HepG2 (cell line): ENCODE data around the gene EVI5. TPM values are rescaled to one million over a fixed set of nuclear protein-coding genes. Genes with fewer than 3 reads are reported as not detected.
"Not testable (repeated sequence)": the region's sequence is repeated elsewhere in the genome, so short reads cannot be mapped to it uniquely, and the experiment has no call there.

ENCODE experiments used
- ATAC-seq: fragments of 200-7000 bp; cut with Tn5 transposase; 3 replicates; pipeline ENCODE4 v1.9.1; 2020; ENCODE audit warnings: mild to moderate bottlenecking, moderate library complexity
- BruUV-seq: library from RNA; stranded (reverse); fragments of 400-500 nt; replicated peaks from 2 replicates; lab custom pipeline; 2021; lab: Mats Ljungman, UMichigan
- CTCF ChIA-PET: fragments of 300-600 bp; formaldehyde crosslinking; extraction: SDS; loops from one replicate; lab custom pipeline; 2021; ENCODE audit warnings: low total read pairs, inconsistent platforms, low intra/inter-chr PET ratio; lab: Yijun Ruan, JAX
- POLR2A ChIA-PET: fragments of 350-600 bp; sonication (Branson Sonifier 250); formaldehyde crosslinking; loops from one replicate; lab custom pipeline; 2020; ENCODE audit warnings: antibody characterized with exemption, inconsistent platforms; lab: Yijun Ruan, JAX
- DNase-seq: peaks from one replicate; pipeline ENCODE4 v3.0.0-alpha.2; 2015; ENCODE audit warnings: low spot score
- FAIRE-seq: peaks from 3 replicates; lab custom pipeline; 2011; peaks lifted over from hg19 to GRCh38; lab: Jason Lieb, UNC
- H2AFZ ChIP-seq: one replicate; pipeline ENCODE4 v1.6.1; 2011; ENCODE audit warnings: low read length, inconsistent platforms
- H3K27ac ChIP-seq: fragments of 300-600 bp; 3 replicates; pipeline ENCODE4 v1.8.0; 2011; ENCODE audit warnings: mixed run types, mild to moderate bottlenecking, mixed read lengths, low read length, inconsistent platforms; ENCODE audit not compliant: insufficient read depth; ENCODE audit errors: extremely low read length
- H3K27me3 ChIP-seq, 2 experiments: fragments of 200-600 bp in 1 of 2; 2 replicates in 1 of 2; 3 replicates in 1 of 2; pipeline versions ENCODE4 v1.6.0 to v1.8.0; 2011; ENCODE audit warnings: low read length in 2 of 2, mild to moderate bottlenecking in 2 of 2, moderate library complexity in 2 of 2, inconsistent platforms in 1 of 2; ENCODE audit not compliant: insufficient read depth in 2 of 2, control insufficient read depth in 1 of 2
- H3K36me3 ChIP-seq, 2 experiments: fragments of 200-600 bp in 1 of 2; replicated peaks in 1 of 2; 2 replicates in 1 of 2; 3 replicates in 1 of 2; pipeline versions ENCODE4 v1.5.1 to v1.8.0; 2011; ENCODE audit warnings: low read length in 2 of 2, inconsistent platforms in 1 of 2; ENCODE audit not compliant: insufficient read depth in 2 of 2, control insufficient read depth in 1 of 2
- H3K4me1 ChIP-seq: 2 replicates; pipeline ENCODE4 v1.5.1; 2012; ENCODE audit warnings: low read length, inconsistent platforms; ENCODE audit not compliant: insufficient read depth
- H3K4me2 ChIP-seq: 2 replicates; pipeline ENCODE4 v1.6.0; 2011; ENCODE audit warnings: low read depth, low read length, inconsistent platforms
- H3K4me3 ChIP-seq, 3 experiments: fragments of 200-600 bp in 1 of 3; sonication (generic), shearing (Covaris generic) in 1 of 3; replicated peaks in 1 of 3; 2 replicates each; pipeline ENCODE4 v1.5.1; 2011 to 2016; ENCODE audit warnings: low read length in 3 of 3, inconsistent platforms in 2 of 3, low read depth in 2 of 3, mild to moderate bottlenecking in 2 of 3, control low read depth in 1 of 3, mixed read lengths in 1 of 3; ENCODE audit not compliant: insufficient read depth in 1 of 3
- H3K79me2 ChIP-seq: one replicate; pipeline ENCODE4 v1.6.1; 2011; ENCODE audit warnings: low read length, inconsistent platforms; ENCODE audit not compliant: insufficient read depth
- H3K9ac ChIP-seq: 2 replicates; pipeline ENCODE4 v1.6.0; 2011; ENCODE audit warnings: mild to moderate bottlenecking, low read depth, low read length, inconsistent platforms; ENCODE audit not compliant: insufficient read depth
- H3K9me3 ChIP-seq: 2 replicates; pipeline ENCODE4 v1.5.1; 2012; ENCODE audit warnings: mild to moderate bottlenecking, low read length
- H4K20me1 ChIP-seq: 2 replicates; pipeline ENCODE4 v1.6.0; 2011; ENCODE audit warnings: inconsistent platforms, mild to moderate bottlenecking, low read length, moderate library complexity; ENCODE audit not compliant: insufficient read depth
- ASH2L ChIP-seq: fragments of 300-600, 200-600 bp; sonication (generic); IDR thresholded peaks from 2 replicates; pipeline ENCODE4 v1.7.0; 2017; ENCODE audit warnings: low read depth, mild to moderate bottlenecking, moderate library complexity, mixed read lengths, low read length; ENCODE audit not compliant: insufficient read length
- CAMTA2 ChIP-seq: sonication (generic); formaldehyde crosslinking; IDR thresholded peaks from 2 replicates; pipeline ENCODE4 v1.4.0; 2020; ENCODE audit warnings: mild to moderate bottlenecking, missing genetic modification reagents, borderline replicate concordance
- CC2D1A ChIP-seq: sonication (generic); formaldehyde crosslinking; IDR thresholded peaks from 2 replicates; pipeline ENCODE4 v1.8.1; 2023; ENCODE audit warnings: mild to moderate bottlenecking, missing genetic modification reagents
- E2F5 ChIP-seq: sonication (generic); formaldehyde crosslinking; conservative IDR thresholded peaks from 2 replicates; pipeline ENCODE4 v1.4.0; 2020; ENCODE audit warnings: missing genetic modification reagents
- GFI1 ChIP-seq: sonication (generic); formaldehyde crosslinking; IDR thresholded peaks from 2 replicates; pipeline ENCODE4 v1.5.0; 2020; ENCODE audit warnings: missing genetic modification reagents, mild to moderate bottlenecking, borderline replicate concordance
- KLF13 ChIP-seq: sonication (generic); formaldehyde crosslinking; IDR thresholded peaks from 2 replicates; pipeline ENCODE4 v1.4.0; 2020; ENCODE audit warnings: mild to moderate bottlenecking, missing genetic modification reagents
- MBNL3 ChIP-seq: fragments of 250-450 bp; sonication (Bioruptor Pico); conservative IDR thresholded peaks from 2 replicates; pipeline ENCODE4 v1.8.0; 2022; ENCODE audit warnings: mild to moderate bottlenecking, inconsistent platforms
- NFIB ChIP-seq: sonication (generic); formaldehyde crosslinking; IDR thresholded peaks from 2 replicates; pipeline ENCODE4 v1.9.0; 2021; ENCODE audit warnings: missing genetic modification reagents, mild to moderate bottlenecking, borderline replicate concordance
- NR2F2 ChIP-seq: IDR thresholded peaks from 2 replicates; pipeline ENCODE4 v1.6.1; 2012; ENCODE audit warnings: low read depth, inconsistent platforms, borderline replicate concordance
- NR2F6 ChIP-seq, 2 experiments: IDR thresholded peaks; 2 replicates each; pipeline ENCODE4 v1.6.1; 2016; ENCODE audit warnings: antibody characterized with exemption in 1 of 2, mild to moderate bottlenecking in 1 of 2
- PRPF4 ChIP-seq: fragments of 200-400 bp; formaldehyde crosslinking; IDR thresholded peaks from 2 replicates; pipeline ENCODE4 v1.6.1; 2016; ENCODE audit warnings: low read length, low read depth; ENCODE audit not compliant: poor library complexity, severe bottlenecking
- RFX5 ChIP-seq: IDR thresholded peaks from 2 replicates; pipeline ENCODE4 v1.6.1; 2011; ENCODE audit warnings: low read depth, low read length, improper control_type of control experiment
- TERF1 ChIP-seq: sonication (generic); formaldehyde crosslinking; IDR thresholded peaks from 2 replicates; pipeline ENCODE4 v1.8.0; 2022; ENCODE audit warnings: mild to moderate bottlenecking, missing genetic modification reagents, moderate library complexity
- ZFP82 ChIP-seq: sonication (generic); formaldehyde crosslinking; IDR thresholded peaks from 2 replicates; pipeline ENCODE4 v1.5.1; 2020; ENCODE audit warnings: mild to moderate bottlenecking, missing genetic modification reagents, borderline replicate concordance
- ZNF12 ChIP-seq: sonication (generic); formaldehyde crosslinking; IDR thresholded peaks from 2 replicates; pipeline ENCODE4 v1.5.0; 2020; ENCODE audit warnings: missing genetic modification reagents
- ZNF446 ChIP-seq: sonication (generic); formaldehyde crosslinking; IDR thresholded peaks from 2 replicates; pipeline ENCODE4 v1.5.0; 2020; ENCODE audit warnings: mild to moderate bottlenecking, missing genetic modification reagents
- whole genome bisulfite sequencing: methylation state at CpG from one replicate; pipeline ENCODE4 v1.1.6; 2017; ENCODE audit warnings: low lambda C conversion rate; 5-methylcytosine and 5-hydroxymethylcytosine counted together
- in situ Hi-C: cut with HindIII; loops from 2 replicates; pipeline ENCODE4 v1.10.0; 2017; ENCODE audit warnings: low pct_unique_long_range_greater_than_20kb; ENCODE audit not compliant: extremely low pct_ligation_motif_present
- intact Hi-C: fragments of 100-400 bp; cut with micrococcal nuclease; formaldehyde crosslinking; loops from one replicate; pipeline ENCODE4 v1.10.0; 2022; ENCODE audit not compliant: unreplicated experiment
- polyA plus RNA-seq, 8 experiments: library from polyadenylated mRNA; depleted of rRNA in 3 of 8; stranded (reverse) in 7 of 8; unstranded in 1 of 8; fragments of >200 nt; fragmentation: Illumina TruSeq in 4 of 8; extraction: Trizol in 4 of 8; gene quantifications; 2 replicates each; pipeline versions ENCODE4 v1.2.1 to v1.2.3, GENCODE V29; 2011 to 2016; ENCODE audit warnings: low read depth in 4 of 8, missing spikeins in 1 of 8, mixed read lengths in 1 of 8; ENCODE audit not compliant: insufficient read depth in 1 of 8
- total RNA-seq, 5 experiments: library from RNA; depleted of rRNA; stranded (reverse); fragments of >200 nt; fragmentation: Illumina TruSeq; extraction: Trizol; gene quantifications; 2 replicates each; pipeline ENCODE4 v1.2.3, GENCODE V29; 2016; ENCODE audit warnings: low read depth in 1 of 5

The EVI5 gene
- total and polyA plus RNA-seq, 2 of the 13 experiments (the other 11 are each of a cell fraction or from before 2014, with no cell fraction given) = 4.0 to 12.6 TPM

- H3K36me3 ChIP-seq = 0 out of 5 replicates have a peak, but pooled peaks cover 0 to 1% of the 10 kb centered on the region in 2 experiments
- H2AFZ ChIP-seq = no peak overlapping the region
- H3K27ac ChIP-seq = no peak overlapping the region
- ATAC-seq (no peak), FAIRE-seq (no peak), DNase-seq (no peak)
- H3K27me3 ChIP-seq = no peaks in the 10 kb centered on the region
- POLR2A ChIA-PET = no interaction called here
- H3K4me2 ChIP-seq = no peak overlapping the region
- no TSS peak for BruUV-seq
- TF ChIP-seq KLF13 (CRISPR knock-in tag) (no peak), TERF1 (CRISPR knock-in tag) (no peak), RFX5 (no peak), NR2F2 (no peak), CAMTA2 (no peak), ZFP82 (CRISPR knock-in tag) (no peak), MBNL3 (CRISPR knock-in tag) (no peak), CC2D1A (CRISPR knock-in tag) (no peak), NFIB (CRISPR knock-in tag) (no peak), NR2F6 (IDR thresholded peaks at IDR 0.05) (no peak), NR2F6 (CRISPR knock-in tag; IDR thresholded peaks at IDR 0.05) (no peak), ZNF12 (CRISPR knock-in tag) (no peak), ASH2L (no peak), ZNF446 (CRISPR knock-in tag) (no peak), E2F5 (no peak), PRPF4 (no peak), GFI1 (CRISPR knock-in tag) (no peak)
- in situ Hi-C loops (no loop called here), intact Hi-C loops (no loop called here)
- CTCF ChIA-PET = no interaction called here
- no peaks in the 10 kb centered on the region for H3K9me3 ChIP-seq
- no peaks in the 10 kb centered on the region for H4K20me1 ChIP-seq
- H3K4me1 ChIP-seq = no peaks in the 10 kb centered on the region
- no peak overlapping the region for H3K9ac ChIP-seq
- no peak overlapping the region for H3K4me3 ChIP-seq
- H3K79me2 ChIP-seq = no peaks in the 10 kb centered on the region
These were observed 146.4 kb downstream of the EVI5 start for GRCh38 chr1:92638498-92638897.

- H3K27ac ChIP-seq, H3K79me2 ChIP-seq, H3K4me2 ChIP-seq, H3K36me3 ChIP-seq, POLR2A ChIA-PET, in situ Hi-C loops, H3K27me3 ChIP-seq, ATAC-seq, FAIRE-seq, H2AFZ ChIP-seq, H3K9me3 ChIP-seq, intact Hi-C loops, H3K9ac ChIP-seq, BruUV-seq, H3K4me3 ChIP-seq, DNase-seq, H4K20me1 ChIP-seq, CTCF ChIA-PET, H3K4me1 ChIP-seq: not testable (repeated sequence)
- WGBS = 96% methylated on average over 9 of the region's 16 CpGs
These were observed 149.7 kb downstream of the EVI5 start for GRCh38 chr1:92635203-92635602.
